Sigmoid colon (tissue), 7 donors: ENCODE measurements around the gene PGP. TPM values are rescaled to one million over a fixed set of nuclear protein-coding genes. Genes with fewer than 3 reads are reported as not detected.

Experiments
- DNase-seq: peaks from one replicate; pipeline ENCODE4 v3.0.0-alpha.2; 2019
- H3K27ac ChIP-seq, 4 donors: fragments of 200-600 bp; sonication (generic); one replicate each; pipeline ENCODE4 v1.5.1; 2016 to 2019; ENCODE audit warnings: mild to moderate bottlenecking in 1 of 4
- H3K27me3 ChIP-seq, 3 donors: fragments of 200-600 bp; sonication (generic); one replicate each; pipeline ENCODE4 v1.5.1; 2019; ENCODE audit warnings: mild to moderate bottlenecking in 1 of 3
- H3K36me3 ChIP-seq, 4 donors: fragments of 200-600 bp; sonication (generic); one replicate each; pipeline ENCODE4 v1.5.1; 2016 to 2019
- H3K4me1 ChIP-seq, 4 donors: fragments of 200-600 bp; sonication (generic); one replicate each; pipeline ENCODE4 v1.5.1; 2017 to 2019
- H3K4me3 ChIP-seq, 4 donors: fragments of 200-600 bp; sonication (generic); one replicate each; pipeline ENCODE4 v1.5.1; 2017 to 2019; ENCODE audit warnings: mild to moderate bottlenecking in 2 of 4, moderate library complexity in 1 of 4
- H3K9me3 ChIP-seq, 4 donors: fragments of 200-600 bp in 3 of 4; sonication (generic) in 3 of 4; one replicate each; pipeline versions ENCODE4 v1.5.1 to v1.6.1; 2013 to 2019
- EP300 ChIP-seq, 4 donors: sonication (generic); formaldehyde crosslinking; IDR thresholded peaks; one replicate each; pipeline ENCODE4 v1.6.1; 2017; ENCODE audit warnings: antibody characterized with exemption in 4 of 4
- POLR2A ChIP-seq, 2 donors: fragments of 450-650 bp; IDR thresholded peaks; one replicate each; pipeline ENCODE4 v1.6.1; 2016; ENCODE audit warnings: antibody characterized with exemption in 2 of 2, mild to moderate bottlenecking in 2 of 2, moderate library complexity in 2 of 2
- POLR2AphosphoS5 ChIP-seq, 4 donors: sonication (generic); formaldehyde crosslinking; IDR thresholded peaks; one replicate each; pipeline ENCODE4 v1.6.1; 2017; ENCODE audit warnings: antibody characterized with exemption in 4 of 4
- WGBS, 2 donors: extraction: QIAGEN DNeasy Blood & Tissue Kit; methylation state at CpG; one replicate each; pipeline ENCODE4 v1.1.7; 2013; 5-methylcytosine and 5-hydroxymethylcytosine counted together
- intact Hi-C: fragments of 100-400 bp; cut with DNase I; formaldehyde crosslinking; loops from one replicate; pipeline ENCODE4 v1.15.1; 2023
- polyA plus RNA-seq, 3 donors: library from polyadenylated mRNA; stranded (reverse); fragments of 200-250 nt; gene quantifications; one replicate each; pipeline ENCODE4 v1.2.3, GENCODE V29; 2013
- total RNA-seq, 4 donors: library from RNA; depleted of rRNA; stranded (reverse); fragments of >200 nt; gene quantifications; one replicate each; pipeline ENCODE4 v1.1.0, GENCODE V29; 2016
- TF ChIP-seq, protein P1 (sequence below), 4 experiments: fragments of 450-650 bp in 3 of 4; fragments of 200-600 bp in 1 of 4; IDR thresholded peaks; one replicate each; pipeline ENCODE4 v1.5.1; 2016 to 2019; ENCODE audit warnings: antibody characterized with exemption in 4 of 4, mild to moderate bottlenecking in 3 of 4, moderate library complexity in 2 of 4
- donor health status: healthy with polysubstance abuse.
- donor health status: Bipolar disorder and iron deficiency.
- donor health status: healthy.

The PGP gene
- total and polyA plus RNA-seq, 7 donors = 6.0 to 20.2 (median 10.3) TPM

DNA sequence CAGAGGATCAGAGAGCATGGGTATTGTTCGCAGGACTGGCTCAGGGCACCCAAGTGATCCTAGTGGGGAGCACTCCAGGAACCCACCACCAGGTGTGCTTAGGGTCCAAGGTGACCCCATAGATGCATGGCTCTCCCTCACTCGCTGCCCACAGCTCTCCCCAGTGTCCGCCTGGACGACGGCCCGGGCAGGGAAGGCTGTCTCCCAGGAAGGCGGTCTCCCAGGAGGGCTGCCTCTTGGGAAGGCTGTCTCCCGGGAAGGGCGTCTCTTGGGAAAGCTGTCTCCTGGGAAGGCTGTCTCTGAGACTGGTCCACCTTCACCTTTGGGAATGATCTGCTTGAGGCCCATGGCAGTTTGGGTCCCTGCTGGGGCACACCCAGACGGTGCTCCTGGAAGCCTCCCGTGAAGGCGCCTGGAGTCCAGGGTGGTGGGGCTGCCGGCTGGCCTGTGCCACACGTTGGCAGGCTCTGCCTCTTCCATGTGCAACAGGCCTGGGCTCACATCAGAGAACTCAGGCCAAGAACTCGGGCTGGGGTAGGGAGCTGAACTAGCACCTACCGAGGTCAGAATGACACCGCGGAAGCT is 31.8 kb upstream of the PGP start:
- WGBS, 2 donors = 93 to 94% methylated on average over 18 of the region's 18 CpGs
- peaks cover 41 to 54% (median 48%) of the 10 kb centered on the region in 4 donors for H3K36me3 ChIP-seq
- TF ChIP-seq, protein P1, sequence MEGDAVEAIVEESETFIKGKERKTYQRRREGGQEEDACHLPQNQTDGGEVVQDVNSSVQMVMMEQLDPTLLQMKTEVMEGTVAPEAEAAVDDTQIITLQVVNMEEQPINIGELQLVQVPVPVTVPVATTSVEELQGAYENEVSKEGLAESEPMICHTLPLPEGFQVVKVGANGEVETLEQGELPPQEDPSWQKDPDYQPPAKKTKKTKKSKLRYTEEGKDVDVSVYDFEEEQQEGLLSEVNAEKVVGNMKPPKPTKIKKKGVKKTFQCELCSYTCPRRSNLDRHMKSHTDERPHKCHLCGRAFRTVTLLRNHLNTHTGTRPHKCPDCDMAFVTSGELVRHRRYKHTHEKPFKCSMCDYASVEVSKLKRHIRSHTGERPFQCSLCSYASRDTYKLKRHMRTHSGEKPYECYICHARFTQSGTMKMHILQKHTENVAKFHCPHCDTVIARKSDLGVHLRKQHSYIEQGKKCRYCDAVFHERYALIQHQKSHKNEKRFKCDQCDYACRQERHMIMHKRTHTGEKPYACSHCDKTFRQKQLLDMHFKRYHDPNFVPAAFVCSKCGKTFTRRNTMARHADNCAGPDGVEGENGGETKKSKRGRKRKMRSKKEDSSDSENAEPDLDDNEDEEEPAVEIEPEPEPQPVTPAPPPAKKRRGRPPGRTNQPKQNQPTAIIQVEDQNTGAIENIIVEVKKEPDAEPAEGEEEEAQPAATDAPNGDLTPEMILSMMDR (IDR thresholded peaks at IDR 0.05) = no peak
- TF ChIP-seq EP300 (IDR thresholded peaks at IDR 0.05) = no peak
- TF ChIP-seq POLR2A (IDR thresholded peaks at IDR 0.05) = no peak
- H3K4me1 ChIP-seq = peaks cover 0 to 20% (median 15%) of the 10 kb centered on the region in 4 donors
- H3K27ac ChIP-seq = no peak overlapping the region
- no peaks in the 10 kb centered on the region for H3K27me3 ChIP-seq
- intact Hi-C loops = no loop called here
- no peak overlapping the region for H3K4me3 ChIP-seq
- no peak for DNase-seq
- no peaks in the 10 kb centered on the region for H3K9me3 ChIP-seq

DNA sequence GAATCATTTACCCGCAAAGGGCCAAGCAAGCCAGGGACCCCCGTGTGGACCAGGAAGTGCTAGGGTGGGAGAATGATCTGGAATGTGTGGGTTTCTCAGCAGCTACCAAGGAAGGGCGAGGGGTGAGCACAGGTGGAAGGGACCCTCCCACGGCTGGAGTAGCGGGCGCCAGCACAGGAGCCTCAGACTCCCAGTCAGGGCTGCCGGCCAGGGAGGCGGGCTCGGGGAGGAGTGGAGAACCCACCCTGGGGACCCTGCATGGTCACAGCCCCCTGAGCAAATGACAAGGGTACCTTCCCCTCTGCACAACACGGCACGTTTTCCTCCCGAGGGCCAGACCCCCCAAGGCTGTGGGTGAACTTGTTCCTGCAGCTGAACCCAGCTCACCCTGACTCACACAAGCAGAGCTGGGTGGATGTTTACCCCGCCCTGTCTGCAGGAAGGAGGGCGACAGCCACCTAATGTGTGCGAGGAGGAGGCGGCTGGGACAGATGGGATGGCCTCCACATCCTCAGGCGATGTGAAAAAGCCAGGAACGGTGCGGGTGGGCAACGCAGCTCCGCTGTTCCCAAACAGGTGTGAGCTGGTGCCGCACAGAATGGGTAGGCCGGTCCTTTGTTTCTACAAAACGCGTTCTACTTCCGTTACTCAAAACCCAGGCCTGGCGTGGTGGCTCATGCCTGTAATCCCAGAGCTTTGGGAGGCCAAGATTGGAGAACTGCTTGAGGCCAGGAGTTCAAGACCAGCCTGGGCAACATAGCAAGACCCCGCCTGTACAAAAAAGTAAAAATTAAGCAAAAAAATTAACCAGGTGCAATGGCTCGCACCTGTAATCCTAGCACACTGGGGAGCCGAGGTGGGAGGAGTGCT is 30.5 kb upstream of the PGP start:
- no peak overlapping the region for H3K4me3 ChIP-seq
- peaks cover 41 to 59% (median 50%) of the 10 kb centered on the region in 4 donors for H3K36me3 ChIP-seq
- no peak for TF ChIP-seq EP300 (IDR thresholded peaks at IDR 0.05)
- no peak for TF ChIP-seq POLR2A (IDR thresholded peaks at IDR 0.05)
- no peak for TF ChIP-seq POLR2AphosphoS5 (IDR thresholded peaks at IDR 0.05)
- TF ChIP-seq, protein P1 (IDR thresholded peaks at IDR 0.05) = no peak
- H3K4me1 ChIP-seq = peaks cover 0 to 13% (median 8%) of the 10 kb centered on the region in 4 donors
- intact Hi-C loops = no loop called here
- WGBS, 2 donors = 95 to 96% methylated on average over 30 of the region's 30 CpGs
- no peaks in the 10 kb centered on the region for H3K27me3 ChIP-seq
- H3K27ac ChIP-seq = no peak overlapping the region
- no peaks in the 10 kb centered on the region for H3K9me3 ChIP-seq
- no peak for DNase-seq

DNA sequence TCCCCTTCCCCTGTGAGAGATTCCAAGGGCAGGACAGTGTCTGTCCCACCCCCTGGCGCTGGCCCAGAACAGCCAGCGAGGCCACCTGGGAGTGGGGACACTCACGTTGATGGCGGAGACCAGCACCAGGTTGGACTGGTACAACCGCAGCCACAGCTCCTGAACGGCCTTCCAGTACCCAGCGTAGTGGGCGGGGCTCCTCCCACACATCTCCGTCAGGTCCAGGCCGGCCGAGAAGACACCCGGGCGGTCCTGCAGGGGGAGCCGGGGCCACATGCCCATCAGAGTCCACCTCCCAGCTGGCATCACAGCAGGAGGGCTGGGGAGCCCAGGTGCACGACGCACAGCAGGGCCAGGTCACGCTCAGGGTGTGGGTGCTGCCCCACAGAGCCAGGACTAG is 29.7 kb upstream of the PGP start:
- intact Hi-C loops = no loop called here

DNA sequence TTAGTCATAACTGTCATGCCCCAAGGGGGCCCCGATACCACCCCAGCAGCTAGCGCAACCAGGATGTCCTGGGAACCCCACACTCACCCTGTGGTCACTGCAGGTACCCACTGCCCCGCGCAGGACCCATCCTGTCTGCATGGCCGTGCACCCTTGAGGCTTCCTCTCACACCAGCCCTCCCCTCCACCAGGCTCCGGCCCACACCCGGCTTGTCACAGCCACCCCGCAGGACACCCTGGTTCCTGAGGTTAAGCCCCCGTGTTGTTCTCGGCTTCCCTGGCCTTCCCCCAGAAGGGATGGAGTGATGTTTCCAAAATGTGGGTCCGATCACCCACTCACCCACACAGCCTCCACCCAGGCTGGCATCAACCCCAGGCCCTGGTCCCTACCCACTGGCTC is 29.1 kb upstream of the PGP start:
- Histone ChIP-seq H3K36me3 (peaks cover 41 to 65% (median 50%) of the 10 kb centered on the region in 4 donors), H3K4me3 (no peak overlapping the region), H3K9me3 (no peaks in the 10 kb centered on the region), H3K27me3 (no peaks in the 10 kb centered on the region), H3K27ac (no peak overlapping the region), H3K4me1 (peaks cover 0 to 2% (median 0%) of the 10 kb centered on the region in 4 donors)
- no peak for DNase-seq
- intact Hi-C loops = no loop called here
- TF ChIP-seq POLR2AphosphoS5 (IDR thresholded peaks at IDR 0.05) (no peak), POLR2A (IDR thresholded peaks at IDR 0.05) (no peak), EP300 (IDR thresholded peaks at IDR 0.05) (no peak)
- TF ChIP-seq, protein P1 (IDR thresholded peaks at IDR 0.05) = no peak
- WGBS, 2 donors = 96% methylated on average over 11 of the region's 11 CpGs

More for the DNA sequence above, 29.7 kb upstream of the PGP start:
- Histone ChIP-seq H3K4me1 (peaks cover 0 to 8% (median 2%) of the 10 kb centered on the region in 4 donors), H3K36me3 (peaks cover 41 to 65% (median 50%) of the 10 kb centered on the region in 4 donors), H3K4me3 (no peak overlapping the region), H3K27ac (no peak overlapping the region), H3K27me3 (no peaks in the 10 kb centered on the region), H3K9me3 (no peaks in the 10 kb centered on the region)
- no peak for TF ChIP-seq EP300 (IDR thresholded peaks at IDR 0.05)
- no peak for TF ChIP-seq POLR2A (IDR thresholded peaks at IDR 0.05)
- TF ChIP-seq, protein P1 (IDR thresholded peaks at IDR 0.05) = no peak
- no peak for TF ChIP-seq POLR2AphosphoS5 (IDR thresholded peaks at IDR 0.05)
- no peak for DNase-seq
- 83 to 87% methylated on average over 17 of the region's 17 CpGs for WGBS, 2 donors
